GM19395 (cell line): ENCODE results near the gene PTPRD.

Experiments used
- ATAC-seq: cut with Tn5 transposase; IDR thresholded peaks from one replicate; pipeline ENCODE4 v1.9.1; 2021; ENCODE audit warnings: mild to moderate bottlenecking, moderate library complexity; ENCODE audit not compliant: unreplicated experiment

PTPRD gene

DNA sequence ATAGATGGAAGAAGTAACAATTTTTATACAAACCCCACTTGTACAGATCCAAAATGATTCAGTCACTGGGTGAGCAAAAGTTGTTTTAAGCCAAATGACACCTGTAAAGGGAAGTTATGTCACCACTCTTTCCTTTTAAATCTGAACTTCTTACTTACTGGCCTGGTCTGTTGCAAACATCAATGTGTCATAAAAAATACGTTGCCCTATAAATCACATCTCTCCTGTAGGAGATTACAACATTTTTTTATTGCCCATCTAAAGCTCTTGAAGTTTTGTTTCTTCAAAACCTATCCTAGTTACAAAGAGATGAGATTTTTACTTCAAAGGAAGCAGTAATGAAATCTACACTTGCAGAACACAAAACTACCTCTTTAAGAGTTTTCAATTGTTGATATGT is 1725.4 kb downstream of the PTPRD start:
- no peak for ATAC-seq

DNA sequence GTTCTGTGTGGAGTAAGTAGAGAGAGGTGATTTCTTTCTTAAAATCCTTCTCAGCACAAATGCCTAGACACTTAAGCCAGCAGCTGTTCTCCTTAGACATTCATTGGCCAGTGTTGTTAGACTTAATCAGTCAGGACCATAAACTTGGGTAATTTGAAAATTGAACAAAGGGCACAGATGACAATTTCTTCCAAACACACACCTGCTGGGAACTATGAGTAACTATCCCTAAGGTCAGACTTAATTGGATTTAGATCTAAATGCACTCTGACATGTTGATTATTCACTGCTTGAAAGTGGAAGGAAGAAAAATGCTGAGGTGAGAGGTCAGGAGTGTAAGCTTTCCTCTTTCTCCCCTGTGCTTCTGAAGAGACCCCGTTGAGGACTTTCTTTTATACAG is 1729.5 kb downstream of the PTPRD start:
- ATAC-seq = no peak

DNA sequence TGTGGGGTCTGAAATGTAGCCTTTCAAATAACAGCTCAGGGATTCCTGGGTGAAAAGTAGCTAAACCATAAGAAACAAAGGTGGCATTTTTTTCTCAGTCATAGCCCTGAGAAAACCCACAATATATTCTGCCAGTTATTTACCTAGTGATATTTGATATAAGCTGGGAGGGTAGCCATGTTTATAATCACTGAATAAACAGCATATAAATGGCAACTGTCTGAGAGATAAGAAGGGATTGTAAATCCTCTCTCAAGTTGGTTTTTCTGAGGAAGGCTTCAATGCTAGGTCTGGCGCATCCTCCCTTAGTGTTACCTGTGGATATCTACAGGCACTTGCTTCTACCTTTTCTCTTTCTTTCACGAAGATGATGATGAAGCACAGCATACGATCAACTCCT is 1732.7 kb downstream of the PTPRD start:
- ATAC-seq = no peak

DNA sequence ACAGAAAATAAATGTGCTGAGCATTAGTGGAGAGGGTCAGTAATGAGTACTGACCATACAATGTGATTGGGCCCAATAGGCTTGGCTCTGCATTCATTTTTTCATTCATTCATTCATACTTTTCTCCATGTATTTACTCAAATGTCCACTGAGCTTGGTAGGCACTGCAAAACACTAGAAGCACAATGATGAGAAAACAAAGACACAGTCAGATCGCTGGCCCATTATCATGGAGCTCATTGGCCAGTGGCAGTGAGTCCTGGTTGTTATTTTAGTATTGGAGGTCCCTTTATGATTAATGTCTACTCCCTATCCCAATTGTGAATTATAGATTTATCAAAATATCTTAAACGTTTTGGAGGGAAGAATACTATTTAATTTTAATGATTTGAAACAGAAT is 1733.5 kb downstream of the PTPRD start:
- ATAC-seq = no peak

DNA sequence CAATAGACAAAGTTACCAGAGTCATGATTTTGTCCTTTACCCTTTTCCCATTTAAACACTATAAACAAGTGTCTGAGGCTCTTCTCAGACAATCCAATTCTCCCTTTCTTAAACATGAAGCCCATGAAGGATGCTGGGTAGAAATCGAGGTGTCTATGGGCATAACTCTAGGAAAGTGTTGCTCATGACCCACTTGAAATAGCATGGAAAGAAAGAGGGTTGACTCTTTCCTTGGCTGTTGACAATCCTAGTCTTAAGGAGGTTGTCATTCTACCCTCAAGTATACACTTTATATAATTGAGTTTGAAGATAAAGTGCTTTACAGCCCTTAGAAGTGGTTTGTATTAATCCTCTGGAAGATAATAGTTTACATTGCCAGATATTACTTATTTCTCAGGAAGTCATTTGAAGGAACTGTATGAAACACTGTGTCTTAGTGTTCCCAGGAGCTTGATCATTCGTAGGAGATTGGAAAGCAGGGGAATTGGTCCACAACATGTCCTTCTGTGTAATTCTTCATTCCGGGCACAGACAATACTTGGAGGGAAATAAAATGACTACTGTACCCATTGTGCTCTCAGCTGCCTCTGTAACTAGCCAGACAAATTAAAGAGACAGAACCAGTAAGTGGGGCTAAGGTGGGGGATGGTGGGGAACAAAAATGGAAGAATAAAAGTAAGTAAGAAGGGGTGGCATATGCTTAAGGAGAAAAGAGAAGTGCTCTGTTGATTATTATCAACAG is 1734.9 kb downstream of the PTPRD start:
- no peak for ATAC-seq

DNA sequence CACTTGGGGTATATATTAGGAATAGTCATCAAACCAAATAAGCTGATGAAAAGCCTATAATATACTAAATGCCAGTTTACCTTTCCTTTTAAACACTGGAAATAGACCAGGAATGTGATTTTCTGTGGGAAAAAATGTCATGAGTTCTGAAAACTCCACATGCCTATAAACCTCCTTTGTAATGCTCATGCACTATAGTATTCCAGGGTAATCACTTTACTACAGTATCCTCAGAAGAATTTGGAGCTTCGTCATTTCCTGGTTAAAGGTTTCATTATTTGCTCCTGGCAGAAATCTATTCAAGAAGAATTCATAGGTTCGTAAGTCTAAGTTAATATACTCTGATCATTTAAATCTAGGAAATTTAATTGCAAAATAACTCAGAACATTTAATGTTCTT is 1736.5 kb downstream of the PTPRD start:
- no peak for ATAC-seq

DNA sequence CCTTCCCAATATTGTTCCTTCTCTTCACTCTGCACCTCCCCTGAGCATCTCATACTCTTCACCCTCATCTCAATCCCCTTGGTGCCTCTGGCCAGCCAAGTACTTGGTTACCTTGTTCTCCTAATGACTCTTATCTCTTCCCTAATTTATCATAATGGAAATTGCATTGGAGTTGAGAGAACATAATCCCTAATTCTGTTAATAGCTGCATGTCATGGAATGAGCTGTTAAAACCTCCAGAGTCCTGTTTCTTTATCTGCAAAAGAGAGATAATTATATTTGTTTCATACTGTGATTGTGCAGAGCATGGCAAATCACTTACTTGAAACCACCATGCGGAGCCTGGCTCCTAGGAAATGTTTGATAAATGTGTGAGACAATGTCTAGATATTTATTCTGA is 1738.3 kb downstream of the PTPRD start:
- no peak for ATAC-seq

DNA sequence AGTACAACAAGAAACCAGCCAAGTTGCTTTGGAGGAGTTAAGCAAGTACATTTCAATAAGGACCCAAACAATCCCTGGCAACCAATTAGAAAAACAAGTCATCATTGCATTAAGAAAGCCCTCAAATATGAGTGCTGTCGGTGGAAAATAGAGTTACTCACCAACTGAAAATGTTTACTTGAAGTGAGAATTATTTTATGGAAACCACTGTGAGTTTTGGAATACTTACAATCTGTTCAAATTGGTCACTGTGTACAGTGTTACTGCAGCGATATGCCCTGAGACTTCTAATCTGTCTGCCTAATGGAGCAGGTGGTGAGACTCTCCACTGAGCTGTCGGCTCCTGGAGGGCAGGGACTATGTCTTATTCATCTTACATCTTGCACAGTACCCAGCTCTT is 1740.0 kb downstream of the PTPRD start:
- ATAC-seq = no peak

DNA sequence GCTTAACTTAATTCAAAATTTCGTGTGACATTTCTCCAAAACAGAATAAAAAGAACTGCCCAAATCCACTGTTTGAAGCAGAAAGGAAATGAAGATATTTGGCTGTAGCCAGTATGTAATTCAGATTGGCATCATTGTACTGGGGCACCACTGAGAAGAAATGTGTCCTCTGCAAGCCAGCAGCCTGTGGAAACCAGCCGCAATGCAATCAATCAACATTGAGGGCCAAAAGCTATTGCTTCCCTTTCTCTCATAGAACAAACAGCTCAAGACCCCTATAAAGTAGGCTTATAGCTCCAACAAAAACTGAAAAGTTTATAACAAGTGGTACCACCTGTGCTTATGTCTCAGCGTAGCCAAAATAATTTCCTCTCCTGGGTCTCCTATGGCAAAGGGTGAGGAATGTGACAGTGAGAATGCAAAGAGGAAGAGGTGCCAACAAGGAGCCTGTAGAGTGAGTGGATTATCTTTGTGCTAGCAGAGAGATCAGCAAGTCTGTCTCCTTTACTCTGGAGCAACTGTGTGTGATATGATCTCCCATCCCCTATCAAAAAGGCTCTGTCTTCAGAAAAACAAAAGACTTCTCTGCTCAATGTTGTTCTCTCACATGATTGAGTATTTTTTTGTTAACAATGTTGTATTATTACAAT is 1740.9 kb downstream of the PTPRD start:
- ATAC-seq = no peak

DNA sequence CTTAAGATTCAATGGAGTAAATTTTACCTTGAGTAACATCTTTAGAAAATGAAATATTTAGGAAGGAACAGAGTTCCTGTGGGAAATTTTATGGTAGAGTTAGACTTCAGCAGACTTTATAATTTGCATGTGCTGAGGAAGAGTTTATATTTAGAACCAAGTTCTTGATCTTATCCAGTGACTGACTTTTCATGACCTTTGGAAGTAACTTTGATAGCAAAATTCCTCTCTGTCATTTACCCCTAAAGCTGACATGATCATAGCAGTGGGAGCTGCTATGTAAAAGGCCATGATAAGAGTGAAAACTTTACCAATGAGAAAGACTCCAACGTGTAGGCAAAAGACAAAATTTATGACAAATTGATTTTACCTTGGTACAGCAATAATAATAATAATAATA is 1741.4 kb downstream of the PTPRD start:
- no peak for ATAC-seq

DNA sequence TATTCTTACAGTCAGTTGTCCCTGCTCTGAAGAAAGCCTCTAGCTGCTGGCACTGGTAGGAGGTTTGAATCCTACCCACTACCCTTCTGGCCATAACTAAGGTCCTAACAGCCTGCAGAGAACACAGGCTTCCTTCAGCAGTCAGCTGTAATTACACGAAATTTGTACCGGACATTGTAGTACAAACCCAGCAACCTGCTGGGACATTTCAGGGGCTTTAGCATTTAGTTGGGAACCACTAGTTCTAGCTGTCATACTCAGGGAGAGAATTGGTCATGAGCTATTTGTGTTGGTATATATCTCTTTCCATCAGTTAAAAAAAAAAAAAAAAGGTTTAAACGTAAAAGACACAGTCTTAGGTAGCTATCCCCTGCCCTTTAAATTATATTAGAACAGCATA is 1743.0 kb downstream of the PTPRD start:
- no peak for ATAC-seq

DNA sequence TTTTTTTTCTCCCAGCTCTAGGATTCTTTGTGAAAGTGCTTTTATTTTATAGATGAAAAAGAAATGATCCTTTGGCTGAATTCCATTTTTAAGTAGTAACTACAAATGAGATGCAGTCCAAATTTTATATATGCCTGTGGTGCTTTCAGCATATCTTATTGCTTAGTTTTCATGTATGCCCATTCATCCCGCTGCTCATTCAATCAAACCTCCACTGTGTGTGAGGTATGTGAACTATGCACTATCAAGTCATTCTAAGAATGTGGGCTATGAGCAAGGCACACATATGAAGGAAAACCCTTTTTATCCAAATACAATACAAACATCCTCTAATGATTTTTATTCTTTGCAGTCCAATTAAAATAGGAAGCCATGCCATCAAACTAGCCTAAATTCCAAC is 1744.2 kb downstream of the PTPRD start:
- no peak for ATAC-seq

DNA sequence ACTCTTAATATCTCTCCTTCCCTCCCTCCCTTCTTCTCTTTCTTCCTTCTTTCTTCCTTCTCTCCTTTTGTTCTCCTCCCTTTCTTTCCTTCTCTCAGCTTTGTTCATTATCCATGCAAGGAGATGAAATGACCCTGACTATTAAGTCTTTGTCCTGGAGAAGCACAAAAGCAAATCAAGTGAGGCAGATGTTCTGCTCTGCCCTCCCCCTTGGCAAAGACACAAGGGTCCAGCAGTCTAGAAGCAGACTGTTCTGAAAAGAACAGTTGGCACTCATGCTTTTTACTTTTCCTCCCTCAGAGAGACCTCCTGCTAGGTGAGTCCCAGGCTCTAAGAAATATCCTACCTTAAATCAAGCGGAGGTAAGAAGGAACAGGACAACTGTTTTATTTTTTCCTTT is 1745.7 kb downstream of the PTPRD start:
- no peak for ATAC-seq

DNA sequence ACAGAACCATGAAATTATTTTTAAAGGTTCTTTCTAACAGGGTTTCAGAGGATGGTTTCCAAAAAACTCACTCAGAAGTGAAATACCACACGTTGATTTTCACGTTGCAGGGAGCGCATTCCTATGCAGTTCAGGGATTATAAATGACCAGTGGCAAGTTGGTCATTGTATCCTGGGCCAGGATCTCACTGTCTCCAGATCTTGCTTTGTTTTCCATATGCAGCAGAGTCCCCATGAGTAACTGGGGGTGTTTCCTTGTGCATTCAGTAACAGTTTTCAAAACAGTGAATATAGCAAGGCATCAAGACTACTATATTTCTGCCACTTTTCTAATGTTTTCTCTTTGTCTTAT is 1748.3 kb downstream of the PTPRD start:
- ATAC-seq = no peak

DNA sequence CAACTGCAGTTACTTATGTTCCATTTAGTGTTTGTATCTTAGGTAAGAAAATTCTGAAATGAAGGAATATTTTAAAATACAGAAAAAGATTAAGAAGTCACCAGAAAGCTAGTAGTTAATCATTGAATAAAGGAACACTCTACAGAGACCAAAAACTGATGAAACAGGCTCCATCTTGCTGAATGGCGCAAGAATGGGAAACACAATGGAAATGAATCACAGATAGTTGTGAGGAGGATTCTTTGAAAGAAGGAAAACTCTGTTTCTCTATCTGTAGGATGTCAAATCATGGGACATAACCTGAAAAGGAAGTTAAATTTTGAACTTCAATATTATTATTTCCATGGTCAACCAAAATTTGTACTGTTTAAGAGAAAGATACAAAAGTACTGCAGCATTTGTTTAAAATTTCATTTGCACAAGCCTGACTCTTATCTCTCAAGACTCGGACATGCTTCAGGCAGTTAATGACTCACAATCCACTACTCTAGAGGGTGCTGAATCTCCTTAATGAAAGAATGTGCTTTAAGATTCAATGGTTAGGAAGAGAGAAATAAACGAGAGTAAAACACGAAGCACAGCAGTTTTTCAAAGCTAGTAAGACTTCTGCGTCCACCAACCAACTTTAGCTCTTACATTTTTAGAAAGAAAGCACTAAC is 1748.8 kb downstream of the PTPRD start:
- no peak for ATAC-seq

DNA sequence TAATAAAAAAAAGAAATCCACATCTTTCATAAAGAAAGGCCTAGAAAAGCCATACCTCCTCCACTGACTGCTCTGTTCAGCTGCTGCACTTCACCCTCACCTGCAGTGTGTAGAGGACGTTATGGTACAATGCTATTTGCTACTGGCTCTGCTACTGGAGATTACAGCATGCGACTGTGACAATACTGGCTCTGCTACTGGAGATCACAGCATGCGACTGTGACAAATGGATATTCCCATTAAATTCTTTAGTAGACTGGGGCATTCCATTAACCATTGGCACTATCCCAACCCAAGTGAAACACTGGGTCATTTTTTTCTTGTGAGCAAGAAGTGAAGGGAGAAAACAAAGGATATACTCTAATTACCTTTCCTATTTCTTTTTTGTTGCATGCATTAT is 1749.7 kb downstream of the PTPRD start:
- ATAC-seq = no peak

DNA sequence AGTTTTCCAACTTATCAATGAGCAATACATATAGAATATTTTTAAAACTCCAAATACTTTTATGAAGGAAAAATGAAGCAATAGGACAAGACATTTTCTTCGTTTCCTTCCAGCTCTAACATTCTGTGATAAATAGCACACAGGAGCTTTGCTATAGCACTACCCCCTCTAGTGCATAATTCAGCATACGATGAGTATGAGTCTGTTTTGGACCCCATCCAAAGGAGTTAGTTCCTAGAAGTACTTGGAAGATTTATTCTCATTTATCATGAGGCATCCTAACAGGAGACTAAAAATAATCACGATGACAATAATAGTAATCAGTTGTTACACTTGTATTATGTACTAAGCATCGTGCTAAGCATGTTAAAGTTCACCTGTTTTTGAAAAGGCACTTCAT is 1751.9 kb downstream of the PTPRD start:
- no peak for ATAC-seq

DNA sequence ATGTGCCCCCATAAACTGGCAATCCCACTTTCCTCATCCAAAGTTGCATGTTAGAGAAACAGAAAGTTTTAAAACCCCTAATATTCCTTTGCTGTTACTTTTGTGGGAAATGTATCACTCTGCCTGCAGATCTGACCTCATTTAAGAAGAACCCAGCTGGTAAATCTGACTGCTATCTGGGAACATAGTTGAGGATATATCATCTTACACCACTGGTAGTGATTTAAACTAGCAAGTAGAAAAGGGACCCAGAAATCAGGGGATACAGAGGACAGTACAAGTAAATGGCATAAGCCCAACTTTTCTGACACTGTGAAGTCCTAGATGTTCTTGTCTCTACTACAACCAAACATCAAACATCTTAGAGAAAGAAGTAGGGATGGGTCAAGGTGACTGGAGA is 1752.7 kb downstream of the PTPRD start:
- no peak for ATAC-seq

DNA sequence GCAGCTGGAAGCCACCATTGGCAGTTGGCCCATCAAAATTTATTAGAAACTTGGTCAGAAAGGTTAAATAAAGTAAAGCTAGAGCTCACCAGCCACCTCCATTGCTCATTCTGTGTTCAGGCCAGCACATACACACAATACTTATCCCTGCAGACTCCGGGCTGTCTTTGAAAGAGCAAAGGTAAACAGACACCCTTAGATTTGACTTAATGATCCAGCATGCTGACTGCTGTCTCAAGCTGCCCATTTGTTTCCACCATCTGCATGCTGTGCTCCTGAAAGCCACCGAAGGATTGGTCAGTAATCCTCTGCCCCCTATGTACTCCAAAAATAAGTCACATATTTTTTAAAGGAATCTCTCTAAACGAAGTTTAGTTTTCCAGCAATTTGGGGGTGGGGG is 1753.4 kb downstream of the PTPRD start:
- no peak for ATAC-seq

DNA sequence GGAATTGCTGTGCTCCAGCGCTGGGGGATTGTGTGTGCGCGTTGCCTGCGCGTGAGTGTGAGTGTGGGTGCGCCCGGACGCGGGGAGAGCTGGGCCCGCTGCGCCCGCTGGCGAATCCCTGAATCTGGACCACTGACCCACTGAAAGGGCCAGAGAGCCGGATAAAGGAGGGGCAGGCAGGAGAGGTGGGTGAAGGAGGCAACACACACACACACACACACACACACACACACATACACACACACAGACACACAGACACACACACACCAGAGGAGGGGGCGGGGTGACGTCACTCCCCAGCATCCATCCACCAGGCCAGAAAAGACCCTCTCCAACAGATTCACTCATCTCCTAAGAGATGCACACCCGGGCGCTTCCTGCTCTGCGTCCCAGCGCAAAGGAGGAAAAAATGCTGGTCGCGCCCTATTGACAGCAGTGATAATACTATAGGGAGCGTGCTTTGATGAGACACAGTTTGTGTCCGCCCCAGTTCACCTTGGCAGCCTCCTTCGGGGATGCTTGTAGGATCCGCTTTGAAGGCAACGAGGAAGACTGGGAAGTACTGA is 1754.1 kb downstream of the PTPRD start:
- no peak for ATAC-seq

DNA sequence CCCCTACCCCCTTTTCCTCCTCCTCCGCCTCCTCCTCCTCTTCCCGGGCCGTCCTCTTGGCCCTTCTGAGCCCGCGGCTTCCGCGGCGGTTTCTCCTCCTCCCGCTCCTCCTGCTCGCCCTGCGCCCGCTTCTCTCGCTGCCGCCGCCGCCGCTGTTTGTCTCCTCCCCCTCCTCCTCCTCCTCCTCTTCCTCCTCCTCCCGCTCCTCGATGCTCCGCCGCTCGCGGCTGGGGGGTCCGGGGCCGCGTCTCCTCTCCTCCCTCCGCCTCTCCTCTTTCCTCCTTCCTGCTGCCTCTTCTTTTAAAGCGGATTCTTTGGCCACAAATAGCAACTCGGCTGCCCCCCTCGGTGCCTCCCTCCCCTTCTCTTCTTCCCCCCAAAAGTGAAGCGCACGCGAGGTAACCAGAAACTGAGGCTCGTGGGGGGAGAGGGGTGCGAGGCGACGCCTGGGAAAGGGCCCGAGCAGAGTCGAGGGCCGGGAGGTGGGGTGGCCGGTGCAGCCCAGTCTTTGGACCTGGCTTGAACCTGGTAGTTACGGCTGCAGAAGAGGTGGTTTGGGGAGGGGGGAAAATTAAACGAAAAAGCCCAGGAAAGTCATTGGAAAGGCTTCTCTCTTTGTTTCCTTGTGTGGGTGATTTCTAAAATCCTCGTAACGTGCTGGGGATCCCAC is 1754.7 kb downstream of the PTPRD start:
- ATAC-seq = no peak
